Spleen (tissue), 11 donors: ENCODE measurements around the gene TEX53. TPM values are rescaled to one million over a fixed set of nuclear protein-coding genes. Genes with fewer than 3 reads are reported as not detected.
A peak's percentile ranks its signal among the peaks of the same experiment; 100 is the strongest.

Experiments used
- DNase-seq: peaks from one replicate; pipeline ENCODE4 v3.0.0-alpha.2; 2020
- H3K27ac ChIP-seq, 8 donors: fragments of 200-600 bp; sonication (generic) in 7 of 8; 1 replicate in 4 of 8; 2 replicates in 4 of 8; pipeline versions ENCODE4 v1.5.0 to v1.8.0; 2016 to 2021; ENCODE audit warnings: inconsistent platforms in 4 of 8, mild to moderate bottlenecking in 4 of 8, moderate library complexity in 1 of 8
- H3K27me3 ChIP-seq, 7 donors: fragments of 200-600 bp; sonication (generic) in 6 of 7; replicated peaks in 1 of 7; 1 replicate in 4 of 7; 2 replicates in 3 of 7; pipeline versions ENCODE4 v1.5.0 to v1.8.0; 2016 to 2021; ENCODE audit warnings: inconsistent platforms in 3 of 7, mild to moderate bottlenecking in 1 of 7
- H3K36me3 ChIP-seq, 6 donors: fragments of 200-600 bp; sonication (generic) in 5 of 6; 1 replicate in 4 of 6; 2 replicates in 2 of 6; pipeline versions ENCODE4 v1.5.0 to v1.8.0; 2016 to 2021; ENCODE audit warnings: inconsistent platforms in 2 of 6
- H3K4me1 ChIP-seq, 6 donors: fragments of 200-600 bp; sonication (generic) in 5 of 6; 1 replicate in 3 of 6; 2 replicates in 3 of 6; pipeline versions ENCODE4 v1.5.0 to v1.8.0; 2016 to 2021; ENCODE audit warnings: inconsistent platforms in 3 of 6
- H3K4me3 ChIP-seq, 8 donors: fragments of 200-600 bp; sonication (generic) in 7 of 8; 1 replicate in 4 of 8; 2 replicates in 4 of 8; pipeline versions ENCODE4 v1.5.0 to v1.8.0; 2016 to 2021; ENCODE audit warnings: inconsistent platforms in 4 of 8, mild to moderate bottlenecking in 4 of 8, moderate library complexity in 2 of 8
- H3K9me3 ChIP-seq, 8 donors: fragments of 200-600 bp; sonication (generic) in 7 of 8; 1 replicate in 4 of 8; 2 replicates in 4 of 8; pipeline versions ENCODE4 v1.5.0 to v1.8.0; 2016 to 2021; ENCODE audit warnings: inconsistent platforms in 4 of 8
- POLR2A ChIP-seq, 3 donors: fragments of 450-650 bp; IDR thresholded peaks; one replicate each; pipeline ENCODE4 v1.5.1; 2017; ENCODE audit warnings: antibody characterized with exemption in 3 of 3, mild to moderate bottlenecking in 1 of 3
- POLR2AphosphoS5 ChIP-seq, 3 donors: sonication (generic); formaldehyde crosslinking; IDR thresholded peaks; one replicate each; pipeline ENCODE4 v1.5.1; 2017; ENCODE audit warnings: antibody characterized with exemption in 3 of 3
- WGBS, 5 donors: extraction: QIAGEN DNeasy Blood & Tissue Kit in 3 of 5; methylation state at CpG; one replicate each; pipeline versions ENCODE4 v1.1.5 to v1.1.7; 2013 to 2018; 5-methylcytosine and 5-hydroxymethylcytosine counted together
- intact Hi-C: fragments of 100-400 bp; cut with DNase I; formaldehyde crosslinking; loops from one replicate; pipeline ENCODE4 v1.15.0; 2023; ENCODE audit warnings: low total_unique reads
- polyA plus RNA-seq, 3 donors: library from polyadenylated mRNA; stranded (reverse); fragments of 200-250 nt; gene quantifications; one replicate each; pipeline ENCODE4 v1.2.1, GENCODE V29; 2013
- total RNA-seq, 7 donors: library from RNA; depleted of rRNA in 3 of 7; stranded (reverse); fragments of >200 nt in 3 of 7; fragmentation: NEBNext Ultra II Directional in 4 of 7; extraction: Animal tissue kit (Norgen Biotek cat#: 25700) in 4 of 7; gene quantifications; one replicate each; pipeline versions ENCODE4 v1.1.0 to v1.2.1, GENCODE V29; 2016 to 2021
- TF ChIP-seq, protein P1 (sequence below), 11 experiments: fragments of 200-600 bp in 7 of 11; fragments of 450-650 bp in 4 of 11; sonication (generic) in 4 of 11; IDR thresholded peaks in 8 of 11; conservative IDR thresholded peaks in 3 of 11; 1 replicate in 7 of 11; 2 replicates in 4 of 11; pipeline versions ENCODE4 v1.4.0 to v1.8.0; 2016 to 2021; ENCODE audit warnings: antibody characterized with exemption in 11 of 11, inconsistent platforms in 4 of 11, mild to moderate bottlenecking in 1 of 11
- donor health status: healthy with polysubstance abuse.
- donor health status: DM: no; HTN: no; CAD: no; lungs with moderate emphysema.
- donor health status: DM: no; HTN: no; CAD: no.
- donor health status: Bipolar disorder and iron deficiency.
- donor health status: healthy.
- donor health status: DM: no; HTN: no; CAD: no.
- donor health status: DM: yes; HTN: yes; CAD: no.

TEX53 gene
- total and polyA plus RNA-seq, 10 donors = not detected

DNA sequence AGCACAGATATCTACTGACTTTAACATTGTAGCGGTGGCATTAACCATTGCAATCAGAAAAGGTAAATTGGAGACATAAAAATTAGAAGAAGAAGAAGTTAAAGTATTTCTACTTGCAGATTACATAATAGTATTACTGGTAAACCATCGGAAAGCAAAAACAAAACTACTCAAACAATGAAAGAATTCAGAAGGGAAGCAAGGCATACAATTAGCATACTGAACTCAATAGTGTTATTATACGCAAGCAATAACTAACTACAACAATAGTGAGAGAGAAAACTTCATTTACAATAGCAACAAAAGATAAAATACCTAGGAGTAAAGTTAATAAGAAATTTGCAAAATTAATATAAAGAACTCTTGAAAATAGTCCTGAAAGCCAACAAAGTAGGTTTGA is 6.6 kb upstream of the TEX53 start:
- DNase-seq = no peak
- no peaks in the 10 kb centered on the region for H3K9me3 ChIP-seq
- intact Hi-C loops = no loop called here
- no peak overlapping the region for H3K4me3 ChIP-seq
- WGBS, 5 donors = 51 to 84% (median 80%) methylated on average over 3 of the region's 3 CpGs
- H3K4me1 ChIP-seq = peaks cover 0 to 8% (median 0%) of the 10 kb centered on the region in 6 donors
- TF ChIP-seq, protein P1, sequence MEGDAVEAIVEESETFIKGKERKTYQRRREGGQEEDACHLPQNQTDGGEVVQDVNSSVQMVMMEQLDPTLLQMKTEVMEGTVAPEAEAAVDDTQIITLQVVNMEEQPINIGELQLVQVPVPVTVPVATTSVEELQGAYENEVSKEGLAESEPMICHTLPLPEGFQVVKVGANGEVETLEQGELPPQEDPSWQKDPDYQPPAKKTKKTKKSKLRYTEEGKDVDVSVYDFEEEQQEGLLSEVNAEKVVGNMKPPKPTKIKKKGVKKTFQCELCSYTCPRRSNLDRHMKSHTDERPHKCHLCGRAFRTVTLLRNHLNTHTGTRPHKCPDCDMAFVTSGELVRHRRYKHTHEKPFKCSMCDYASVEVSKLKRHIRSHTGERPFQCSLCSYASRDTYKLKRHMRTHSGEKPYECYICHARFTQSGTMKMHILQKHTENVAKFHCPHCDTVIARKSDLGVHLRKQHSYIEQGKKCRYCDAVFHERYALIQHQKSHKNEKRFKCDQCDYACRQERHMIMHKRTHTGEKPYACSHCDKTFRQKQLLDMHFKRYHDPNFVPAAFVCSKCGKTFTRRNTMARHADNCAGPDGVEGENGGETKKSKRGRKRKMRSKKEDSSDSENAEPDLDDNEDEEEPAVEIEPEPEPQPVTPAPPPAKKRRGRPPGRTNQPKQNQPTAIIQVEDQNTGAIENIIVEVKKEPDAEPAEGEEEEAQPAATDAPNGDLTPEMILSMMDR (IDR thresholded peaks at IDR 0.05 in 8 of 11, conservative IDR thresholded peaks at IDR 0.05 in 3 of 11) = no peak
- H3K27me3 ChIP-seq = peaks cover 0 to 9% (median 0%) of the 10 kb centered on the region in 7 donors
- H3K27ac ChIP-seq = no peak overlapping the region
- H3K36me3 ChIP-seq = peaks cover 0 to under 1% (median 0%) of the 10 kb centered on the region in 6 donors

DNA sequence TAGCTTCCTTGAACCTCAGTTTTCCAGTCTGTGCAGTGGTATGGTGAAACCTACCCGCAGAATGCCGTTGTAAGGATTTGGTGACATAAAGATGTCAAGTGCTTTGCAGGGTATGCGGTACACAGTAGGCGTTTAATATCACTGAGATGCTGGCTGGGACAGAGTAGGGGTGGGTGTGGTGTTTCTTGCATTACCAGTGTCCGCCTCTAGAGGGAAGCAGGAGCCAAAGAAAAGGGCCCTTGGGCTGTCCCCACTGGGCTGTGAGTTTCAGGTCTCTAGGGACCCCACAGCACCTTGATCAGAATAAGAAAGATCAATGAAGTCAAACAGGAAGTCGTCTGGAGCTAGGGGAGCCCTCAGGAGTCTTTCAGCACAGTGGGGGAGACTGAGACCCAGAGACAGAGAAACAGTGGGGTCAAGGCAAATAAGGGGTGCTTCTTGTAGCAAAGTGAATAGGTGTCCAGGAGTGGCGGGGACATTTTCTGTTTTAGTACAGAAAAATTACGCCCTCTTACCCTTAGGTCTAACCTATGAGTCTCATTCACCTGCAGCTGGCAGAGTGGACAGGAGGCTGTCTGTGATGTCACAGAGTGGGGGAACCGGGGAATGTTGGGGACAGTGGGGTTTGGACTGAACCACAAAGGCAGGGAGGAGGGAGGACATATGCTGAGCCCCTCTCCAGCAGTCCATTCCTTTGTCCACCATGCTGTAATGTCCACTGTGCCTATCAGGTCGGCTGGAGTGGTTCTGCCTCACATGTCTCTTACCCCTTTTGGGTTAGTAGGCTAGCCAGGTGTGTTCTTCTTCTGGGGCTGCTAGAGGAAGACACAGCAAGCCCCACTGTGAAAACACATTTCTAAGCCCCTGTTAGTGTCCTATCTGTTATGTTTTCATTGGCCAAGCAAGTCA is 4.7 kb upstream of the TEX53 start:
- 34 to 47% (median 43%) methylated on average over 9 to 10 of the region's 10 CpGs for WGBS, 5 donors
- peaks cover 0 to 9% (median 0%) of the 10 kb centered on the region in 7 donors for H3K27me3 ChIP-seq
- DNase-seq = no peak
- TF ChIP-seq, protein P1 (IDR thresholded peaks at IDR 0.05 in 8 of 11, conservative IDR thresholded peaks at IDR 0.05 in 3 of 11) = peak; percentile 48 to 86 (median 80)
- TF ChIP-seq POLR2AphosphoS5 (IDR thresholded peaks at IDR 0.05) (no peak), POLR2A (IDR thresholded peaks at IDR 0.05) (no peak)
- H3K4me1 ChIP-seq = peaks cover 0 to 8% (median 0%) of the 10 kb centered on the region in 6 donors
- peaks cover 0 to 7% (median 0%) of the 10 kb centered on the region in 6 donors for H3K36me3 ChIP-seq
- no peaks in the 10 kb centered on the region for H3K9me3 ChIP-seq
- no peak overlapping the region for H3K4me3 ChIP-seq
- intact Hi-C loops = no loop called here
- no peak overlapping the region for H3K27ac ChIP-seq

DNA sequence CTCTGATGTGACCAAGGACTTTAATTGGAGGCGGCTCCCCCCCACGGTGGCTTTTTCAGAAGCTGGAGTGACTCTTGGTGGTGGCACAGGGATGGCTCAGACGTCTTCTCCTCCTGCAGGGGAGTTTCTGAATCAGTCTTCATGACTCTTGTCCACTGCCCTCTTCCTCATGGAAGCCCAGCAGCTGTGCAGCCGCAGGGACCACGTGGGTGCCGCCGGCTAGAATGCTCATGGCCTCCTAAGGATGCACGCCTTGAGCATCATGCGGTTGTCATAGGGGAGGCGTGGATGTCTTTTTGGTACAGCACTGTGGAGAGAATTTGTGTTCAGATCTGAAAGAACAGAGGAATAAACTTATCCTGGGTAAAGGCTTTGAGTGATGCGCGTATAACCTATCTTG is 1.3 kb downstream of the TEX53 start:
- Histone ChIP-seq H3K9me3 (no peaks in the 10 kb centered on the region), H3K27me3 (no peaks in the 10 kb centered on the region), H3K4me3 (no peak overlapping the region), H3K4me1 (peaks cover 0 to 20% (median 10%) of the 10 kb centered on the region in 6 donors), H3K36me3 (peaks cover 0 to 7% (median 0%) of the 10 kb centered on the region in 6 donors), H3K27ac (no peak overlapping the region)
- 83 to 89% (median 88%) methylated on average over 12 of the region's 12 CpGs for WGBS, 5 donors
- intact Hi-C loops = loop anchor here (10.0 kb wide), 1 partner anchor 222 kb away; no protein-coding TSS in a partner anchor
- no peak for DNase-seq
- TF ChIP-seq, protein P1 (IDR thresholded peaks at IDR 0.05 in 8 of 11, conservative IDR thresholded peaks at IDR 0.05 in 3 of 11) = no peak
- TF ChIP-seq POLR2AphosphoS5 (IDR thresholded peaks at IDR 0.05) (no peak), POLR2A (IDR thresholded peaks at IDR 0.05) (no peak)

DNA sequence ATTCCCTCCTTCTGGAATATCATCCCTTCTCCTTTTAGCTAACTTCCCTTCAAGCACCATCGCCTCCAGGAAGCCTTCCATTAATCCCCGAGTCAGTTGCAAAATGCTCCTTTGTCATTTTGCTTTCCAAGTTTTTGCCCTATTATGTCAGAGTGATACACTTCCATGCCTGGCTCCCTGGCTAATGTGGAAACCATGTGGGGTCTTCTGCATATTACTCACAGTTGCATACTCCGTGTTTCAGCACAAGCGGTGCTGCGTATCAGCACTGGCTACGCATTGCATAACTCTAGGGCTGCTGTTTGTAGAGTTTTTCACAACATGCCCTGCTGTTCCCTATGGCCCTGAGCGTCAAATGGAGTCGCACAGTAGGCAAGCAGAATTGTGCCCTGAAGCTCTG is 1.9 kb downstream of the TEX53 start:
- DNase-seq = no peak
- peaks cover 0 to 7% (median 0%) of the 10 kb centered on the region in 6 donors for H3K36me3 ChIP-seq
- peaks cover 0 to 20% (median 10%) of the 10 kb centered on the region in 6 donors for H3K4me1 ChIP-seq
- no peak overlapping the region for H3K27ac ChIP-seq
- H3K27me3 ChIP-seq = no peaks in the 10 kb centered on the region
- H3K9me3 ChIP-seq = no peaks in the 10 kb centered on the region
- 61 to 87% (median 85%) methylated on average over 8 of the region's 8 CpGs for WGBS, 5 donors
- intact Hi-C loops = loop anchor here (10.0 kb wide), 1 partner anchor 221 kb away; no protein-coding TSS in a partner anchor
- no peak for TF ChIP-seq POLR2AphosphoS5 (IDR thresholded peaks at IDR 0.05)
- no peak overlapping the region for H3K4me3 ChIP-seq
